Osteocyte (in vitro differentiated cells): ENCODE data around the gene CGB2. TPM values are rescaled to one million over a fixed set of nuclear protein-coding genes. Genes with fewer than 3 reads are reported as not detected.

Experiments
- DNase-seq: peaks from one replicate; pipeline ENCODE4 v3.0.0; 2021; ENCODE audit warnings: mixed read lengths; ENCODE audit not compliant: unreplicated experiment; ENCODE audit errors: extremely low spot score
- H3K27ac Mint-ChIP-seq: one replicate; pipeline ENCODE4 v1.8.0; 2021; ENCODE audit warnings: mild to moderate bottlenecking, mixed read lengths; ENCODE audit not compliant: unreplicated experiment
- H3K27me3 Mint-ChIP-seq: one replicate; pipeline ENCODE4 v1.8.0; 2021; ENCODE audit warnings: mixed read lengths; ENCODE audit not compliant: unreplicated experiment
- H3K36me3 Mint-ChIP-seq: one replicate; pipeline ENCODE4 v1.8.0; 2021; ENCODE audit warnings: mixed read lengths; ENCODE audit not compliant: unreplicated experiment
- H3K4me1 Mint-ChIP-seq: one replicate; pipeline ENCODE4 v1.8.0; 2021; ENCODE audit warnings: mixed read lengths; ENCODE audit not compliant: unreplicated experiment
- H3K4me3 Mint-ChIP-seq: one replicate; pipeline ENCODE4 v1.8.0; 2021; ENCODE audit warnings: mild to moderate bottlenecking, moderate library complexity, mixed read lengths; ENCODE audit not compliant: unreplicated experiment
- H3K9me3 Mint-ChIP-seq: one replicate; pipeline ENCODE4 v1.8.0; 2021; ENCODE audit warnings: mixed read lengths; ENCODE audit not compliant: unreplicated experiment
- CTCF ChIP-seq: fragments of 200-600 bp; sonication (generic); IDR thresholded peaks from 2 replicates; pipeline ENCODE4 v1.5.0; 2021; ENCODE audit warnings: antibody characterized with exemption, mild to moderate bottlenecking, moderate library complexity
- total RNA-seq: library from RNA; stranded (reverse); gene quantifications from 2 replicates; pipeline ENCODE4 v1.2.1, GENCODE V29; 2021

CGB2 gene
- total RNA-seq, 1 donor from 2014 or later: not detected

GRCh38 chr19:49067554-49067953, 35.9 kb downstream of the CGB2 start:
- Mint-ChIP-seq H3K27ac (no peak overlapping the region), H3K9me3 (peaks cover 7% of the 10 kb centered on the region)

GRCh38 chr19:49069026-49069425, 37.3 kb downstream of the CGB2 start:
- Mint-ChIP-seq H3K9me3 (peaks cover 7% of the 10 kb centered on the region), H3K4me3 (no peak overlapping the region), H3K27me3 (peaks cover 66% of the 10 kb centered on the region), H3K27ac (no peak overlapping the region), H3K36me3 (peaks cover 4% of the 10 kb centered on the region), H3K4me1 (peaks cover 16% of the 10 kb centered on the region)
- no peak for TF ChIP-seq CTCF
- DNase-seq: no peak

More at GRCh38 chr19:49067554-49067953, 35.9 kb downstream of the CGB2 start:
- H3K36me3 Mint-ChIP-seq: no peaks in the 10 kb centered on the region
- peaks cover 7% of the 10 kb centered on the region for H3K4me1 Mint-ChIP-seq
- no peak for DNase-seq
- H3K27me3 Mint-ChIP-seq: peaks cover 52% of the 10 kb centered on the region
- TF ChIP-seq CTCF: no peak
- no peak overlapping the region for H3K4me3 Mint-ChIP-seq

- Mint-ChIP-seq H3K36me3 (peaks cover 4% of the 10 kb centered on the region), H3K4me1 (peaks cover 12% of the 10 kb centered on the region), H3K27me3 (peaks cover 68% of the 10 kb centered on the region), H3K27ac (no peak overlapping the region), H3K9me3 (peaks cover 7% of the 10 kb centered on the region), H3K4me3 (no peak overlapping the region)
- DNase-seq: no peak
- TF ChIP-seq CTCF: no peak
Measured at GRCh38 chr19:49070416-49070815, 38.7 kb downstream of the CGB2 start.

- peaks cover 7% of the 10 kb centered on the region for H3K9me3 Mint-ChIP-seq
- TF ChIP-seq CTCF: no peak
- peaks cover 54% of the 10 kb centered on the region for H3K27me3 Mint-ChIP-seq
- peaks cover 9% of the 10 kb centered on the region for H3K4me1 Mint-ChIP-seq
- DNase-seq: no peak
- H3K36me3 Mint-ChIP-seq: peaks cover 4% of the 10 kb centered on the region
- H3K27ac Mint-ChIP-seq: no peak overlapping the region
- H3K4me3 Mint-ChIP-seq: no peak overlapping the region
Measured at GRCh38 chr19:49071860-49072547, 40.3 kb downstream of the CGB2 start.

DNA sequence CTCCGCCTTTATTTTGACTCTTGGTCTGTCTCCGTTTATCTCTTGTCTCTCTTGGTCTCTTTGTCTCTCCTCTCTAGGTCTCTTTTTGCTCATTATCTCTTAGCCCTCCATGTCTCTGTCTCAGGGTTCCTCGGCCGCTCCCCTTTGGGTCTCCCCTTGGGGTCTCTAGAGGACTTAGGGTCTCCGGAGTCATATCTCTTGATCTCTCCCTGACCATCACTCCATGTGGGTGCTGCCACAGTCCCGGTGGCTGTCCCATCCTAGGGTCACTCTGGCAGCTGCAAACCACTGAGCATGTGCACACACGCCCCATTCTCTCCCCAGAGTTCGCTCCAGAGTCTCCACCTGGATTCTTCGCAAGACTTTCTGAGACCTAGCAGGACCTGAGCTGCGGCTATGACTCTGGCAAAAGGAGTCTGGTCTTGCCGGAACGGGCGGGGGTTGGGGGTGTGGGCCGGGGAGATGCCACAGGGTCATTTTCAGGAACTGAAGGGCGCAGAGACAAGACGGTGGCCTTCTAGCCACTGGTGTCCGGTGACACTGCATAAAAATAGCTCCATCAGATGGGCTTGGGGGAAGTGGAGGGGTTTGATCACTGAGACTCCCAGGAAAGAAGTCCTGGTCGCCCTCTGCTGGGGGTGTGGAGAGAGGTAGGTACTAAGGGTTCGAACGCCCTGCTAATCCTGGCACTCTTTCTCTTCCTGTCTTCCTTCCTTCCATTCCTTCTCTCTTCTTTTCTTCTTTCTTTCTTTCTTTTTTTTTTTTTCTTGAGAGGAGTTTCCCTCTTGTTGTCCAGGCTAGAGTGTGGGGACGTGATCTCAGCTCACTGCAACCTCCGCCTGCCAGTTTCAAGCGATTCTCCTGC, 42.1 kb downstream of the CGB2 start:
- TF ChIP-seq CTCF: peak; percentile 30
- DNase-seq: no peak
- peaks cover 7% of the 10 kb centered on the region for H3K9me3 Mint-ChIP-seq
- no peak overlapping the region for H3K27ac Mint-ChIP-seq
- H3K4me1 Mint-ChIP-seq: peaks cover 9% of the 10 kb centered on the region
- H3K4me3 Mint-ChIP-seq: no peak overlapping the region
- H3K27me3 Mint-ChIP-seq: peaks cover 41% of the 10 kb centered on the region
- H3K36me3 Mint-ChIP-seq: peaks cover 4% of the 10 kb centered on the region
